ENCODE results near the gene MYPOP.

The MYPOP gene

GRCh38 chr19:45866400-45867176 lies 35.8 kb downstream of the MYPOP start:
- Histone ChIP-seq H4K20me1 (ENCODE audit: insufficient read depth, low read length) (no peaks in the 10 kb centered on the region), H3K4me2 (ENCODE audit: low read length) (no peak overlapping the region), H2AFZ (ENCODE audit: low read depth, low read length) (no peak overlapping the region), H3K4me3 (ENCODE audit: low read length) (no peak overlapping the region), H3K27me3 (ENCODE audit: low read depth, low read length) (no peaks in the 10 kb centered on the region), H3K9me3 (ENCODE audit: insufficient read depth, low read length) (no peaks in the 10 kb centered on the region), H3K36me3 (replicated peaks; ENCODE audit: low read depth, low read length) (no peaks in the 10 kb centered on the region), H3K79me2 (ENCODE audit: low read length) (peaks cover 11% of the 10 kb centered on the region), H3K27ac (ENCODE audit: low read length) (no peak overlapping the region), H3K9ac (ENCODE audit: low read length) (no peak overlapping the region), H3K4me1 (ENCODE audit: low read length) (peaks cover 15% of the 10 kb centered on the region)
- no peak for TF ChIP-seq EZH2phosphoT487 (IDR thresholded peaks at IDR 0.05; ENCODE audit: low read depth)
- TF ChIP-seq, protein P1, sequence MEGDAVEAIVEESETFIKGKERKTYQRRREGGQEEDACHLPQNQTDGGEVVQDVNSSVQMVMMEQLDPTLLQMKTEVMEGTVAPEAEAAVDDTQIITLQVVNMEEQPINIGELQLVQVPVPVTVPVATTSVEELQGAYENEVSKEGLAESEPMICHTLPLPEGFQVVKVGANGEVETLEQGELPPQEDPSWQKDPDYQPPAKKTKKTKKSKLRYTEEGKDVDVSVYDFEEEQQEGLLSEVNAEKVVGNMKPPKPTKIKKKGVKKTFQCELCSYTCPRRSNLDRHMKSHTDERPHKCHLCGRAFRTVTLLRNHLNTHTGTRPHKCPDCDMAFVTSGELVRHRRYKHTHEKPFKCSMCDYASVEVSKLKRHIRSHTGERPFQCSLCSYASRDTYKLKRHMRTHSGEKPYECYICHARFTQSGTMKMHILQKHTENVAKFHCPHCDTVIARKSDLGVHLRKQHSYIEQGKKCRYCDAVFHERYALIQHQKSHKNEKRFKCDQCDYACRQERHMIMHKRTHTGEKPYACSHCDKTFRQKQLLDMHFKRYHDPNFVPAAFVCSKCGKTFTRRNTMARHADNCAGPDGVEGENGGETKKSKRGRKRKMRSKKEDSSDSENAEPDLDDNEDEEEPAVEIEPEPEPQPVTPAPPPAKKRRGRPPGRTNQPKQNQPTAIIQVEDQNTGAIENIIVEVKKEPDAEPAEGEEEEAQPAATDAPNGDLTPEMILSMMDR (IDR thresholded peaks at IDR 0.05; ENCODE audit: low read depth, low read length): no peak

DNA sequence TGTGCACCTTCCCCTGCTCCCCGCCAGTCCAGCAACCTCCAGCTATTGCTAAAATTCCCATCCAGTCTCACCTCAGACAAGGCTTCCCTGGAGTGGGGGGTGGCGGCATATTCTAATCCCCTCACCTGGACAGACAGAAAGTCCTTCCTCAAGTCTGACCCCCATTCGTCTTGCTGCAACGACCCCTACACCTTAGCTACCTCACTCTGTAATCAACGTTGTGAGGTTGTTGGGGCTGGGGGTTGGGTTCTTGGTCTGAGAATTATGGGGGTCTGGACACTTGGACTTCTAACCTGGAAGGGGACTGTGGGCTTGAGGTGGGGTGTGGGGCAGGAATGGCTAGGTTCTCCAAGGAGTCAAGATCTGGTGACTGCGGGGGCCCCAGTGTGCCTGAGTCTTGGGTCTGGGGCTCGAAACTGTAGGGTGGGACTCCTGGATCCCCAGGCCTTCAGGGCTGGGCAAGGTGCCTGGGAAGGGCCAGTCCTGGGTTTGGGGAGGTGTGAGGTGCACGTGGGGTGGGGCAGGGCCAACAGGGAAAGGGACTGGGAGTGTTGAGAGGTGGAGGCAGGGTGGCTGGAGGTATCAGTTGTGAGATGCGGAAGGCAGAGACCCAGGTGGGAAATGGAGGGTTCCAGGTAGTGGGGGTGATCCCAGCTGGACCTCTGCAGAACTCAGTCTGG lies 37.0 kb downstream of the MYPOP start:
- TF ChIP-seq, protein P1 (IDR thresholded peaks at IDR 0.05; ENCODE audit: low read depth, low read length): no peak
- TF ChIP-seq EZH2phosphoT487 (IDR thresholded peaks at IDR 0.05; ENCODE audit: low read depth): no peak
- no peak overlapping the region for H2AFZ ChIP-seq (ENCODE audit: low read depth, low read length)
- H3K27me3 ChIP-seq (ENCODE audit: low read depth, low read length): no peaks in the 10 kb centered on the region
- no peaks in the 10 kb centered on the region for H4K20me1 ChIP-seq (ENCODE audit: insufficient read depth, low read length)
- H3K36me3 ChIP-seq (replicated peaks; ENCODE audit: low read depth, low read length): peaks cover 7% of the 10 kb centered on the region
- H3K4me2 ChIP-seq (ENCODE audit: low read length): peak overlapping the region; percentile 78
- no peak overlapping the region for H3K9ac ChIP-seq (ENCODE audit: low read length)
- H3K4me3 ChIP-seq (ENCODE audit: low read length): peak overlapping the region; percentile 90; the same call in 1 of the 2 replicates
- H3K79me2 ChIP-seq (ENCODE audit: low read length): peaks cover 23% of the 10 kb centered on the region
- no peaks in the 10 kb centered on the region for H3K9me3 ChIP-seq (ENCODE audit: insufficient read depth, low read length)
- H3K27ac ChIP-seq (ENCODE audit: low read length): no peak overlapping the region
- peaks cover 25% of the 10 kb centered on the region for H3K4me1 ChIP-seq (ENCODE audit: low read length)

DNA sequence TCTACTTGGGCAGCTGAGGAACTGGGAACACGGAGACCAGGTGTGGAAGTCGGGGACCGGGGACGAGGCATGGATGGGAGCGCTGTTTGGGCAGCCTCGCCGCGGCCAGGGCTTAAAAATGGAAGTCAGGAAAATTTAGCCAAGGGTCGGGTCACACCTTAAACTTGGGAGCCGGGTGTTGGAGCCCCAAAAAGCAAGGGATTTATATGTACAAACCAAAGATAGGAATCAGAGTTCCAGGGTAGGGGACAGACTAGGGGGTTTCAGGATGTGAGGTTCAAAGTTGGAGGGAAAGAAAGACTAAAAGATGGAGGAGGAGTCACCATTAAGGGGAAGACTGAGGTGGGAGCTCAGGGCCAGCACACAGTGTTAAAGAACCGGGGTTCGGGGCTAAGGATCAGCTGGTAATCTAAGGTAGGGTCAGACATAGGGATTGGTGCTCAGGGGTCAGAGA lies 37.8 kb downstream of the MYPOP start:
- no peak overlapping the region for H3K27ac ChIP-seq (ENCODE audit: low read length)

More for the DNA sequence above, 37.8 kb downstream of the MYPOP start:
- H3K36me3 ChIP-seq (replicated peaks; ENCODE audit: low read depth, low read length): peaks cover 7% of the 10 kb centered on the region
- no peaks in the 10 kb centered on the region for H3K9me3 ChIP-seq (ENCODE audit: insufficient read depth, low read length)
- H3K27me3 ChIP-seq (ENCODE audit: low read depth, low read length): no peaks in the 10 kb centered on the region
- peak overlapping the region; percentile 90 for H3K4me3 ChIP-seq (ENCODE audit: low read length)
- peak overlapping the region; percentile 78 for H3K4me2 ChIP-seq (ENCODE audit: low read length)
- no peaks in the 10 kb centered on the region for H4K20me1 ChIP-seq (ENCODE audit: insufficient read depth, low read length)
- H3K4me1 ChIP-seq (ENCODE audit: low read length): peaks cover 25% of the 10 kb centered on the region
- H2AFZ ChIP-seq (ENCODE audit: low read depth, low read length): peak overlapping the region; percentile 37
- H3K9ac ChIP-seq (ENCODE audit: low read length): peak overlapping the region; percentile 72
- peaks cover 30% of the 10 kb centered on the region for H3K79me2 ChIP-seq (ENCODE audit: low read length)
- TF ChIP-seq, protein P1 (IDR thresholded peaks at IDR 0.05; ENCODE audit: low read depth, low read length): no peak
- TF ChIP-seq EZH2phosphoT487 (IDR thresholded peaks at IDR 0.05; ENCODE audit: low read depth): no peak

Data from OCI-LY3 (cell line).